GM19463 (cell line): ENCODE data around the gene NCDN.
"Not testable (repeated sequence)": the region's sequence is repeated elsewhere in the genome, so short reads cannot be mapped to it uniquely, and the experiment has no call there.

Source experiments
- ATAC-seq: cut with Tn5 transposase; IDR thresholded peaks from one replicate; pipeline ENCODE4 v1.9.1; 2021; ENCODE audit warnings: mild to moderate bottlenecking, moderate library complexity; ENCODE audit not compliant: unreplicated experiment

Gene NCDN

GRCh38 chr1:35568975-35569395 lies 11.4 kb downstream of the NCDN start:
- no peak for ATAC-seq

GRCh38 chr1:35569936-35570335 lies 12.3 kb downstream of the NCDN start:
- ATAC-seq: no peak

GRCh38 chr1:35570589-35571137 lies 13.1 kb downstream of the NCDN start:
- ATAC-seq: no peak

GRCh38 chr1:35571263-35571662 lies 13.7 kb downstream of the NCDN start:
- ATAC-seq: no peak

- no peak for ATAC-seq
Observed at GRCh38 chr1:35572296-35572695, 14.7 kb downstream of the NCDN start.

GRCh38 chr1:35573198-35574124 lies 15.9 kb downstream of the NCDN start, which contains the start of gene TFAP2E:
Gene TFAP2E (plus strand): TSS chr1:35573314. CDS start chr1:35573578, 264 bp downstream.
- no peak for ATAC-seq

- ATAC-seq: no peak
Observed at GRCh38 chr1:35574125-35574654, 16.6 kb downstream of the NCDN start.

- no peak for ATAC-seq
Observed at GRCh38 chr1:35574655-35575415, 17.2 kb downstream of the NCDN start.

- ATAC-seq: no peak
Observed at GRCh38 chr1:35575416-35575958, 17.9 kb downstream of the NCDN start.

GRCh38 chr1:35576061-35576765 lies 18.6 kb downstream of the NCDN start:
- no peak for ATAC-seq

- ATAC-seq: not testable (repeated sequence)
Observed at GRCh38 chr1:35576766-35577070, 19.1 kb downstream of the NCDN start.

- peak; percentile 84 for ATAC-seq
Observed at GRCh38 chr1:35577071-35577998, 19.7 kb downstream of the NCDN start.

GRCh38 chr1:35580949-35581388 lies 23.4 kb downstream of the NCDN start:
- ATAC-seq: no peak

- ATAC-seq: not testable (repeated sequence)
Observed at GRCh38 chr1:35581621-35582020, 24.0 kb downstream of the NCDN start.

GRCh38 chr1:35585281-35585680 lies 27.7 kb downstream of the NCDN start:
- ATAC-seq: no peak

GRCh38 chr1:35585805-35586204 lies 28.2 kb downstream of the NCDN start:
- ATAC-seq: not testable (repeated sequence)

- ATAC-seq: no peak
Observed at GRCh38 chr1:35586808-35587207, 29.2 kb downstream of the NCDN start.

GRCh38 chr1:35587736-35588135 lies 30.1 kb downstream of the NCDN start:
- no peak for ATAC-seq

GRCh38 chr1:35588197-35588910 lies 30.8 kb downstream of the NCDN start:
- ATAC-seq: no peak
